Trophoblast cell (in vitro differentiated cells and primary cell): ENCODE data around the gene RPRD1A.
"Not testable (repeated sequence)": the region's sequence is repeated elsewhere in the genome, so short reads cannot be mapped to it uniquely, and the experiment has no call there.

Experiments
- DNase-seq, 2 donors: peaks; one replicate each; pipeline ENCODE4 v3.0.0-alpha.2; 2016
- H2AFZ ChIP-seq: 2 replicates; pipeline ENCODE4 v1.6.1; 2013; ENCODE audit warnings: low read length, moderate library complexity, mild to moderate bottlenecking; ENCODE audit not compliant: insufficient read depth, poor library complexity
- H2AK5ac ChIP-seq: 2 replicates; pipeline ENCODE4 v1.6.1; 2013; ENCODE audit warnings: mild to moderate bottlenecking, low read length
- H2BK120ac ChIP-seq: 2 replicates; pipeline ENCODE4 v1.6.1; 2013; ENCODE audit warnings: low read length, mild to moderate bottlenecking, moderate library complexity; ENCODE audit not compliant: insufficient read depth, poor library complexity
- H2BK12ac ChIP-seq: 2 replicates; pipeline ENCODE4 v1.6.1; 2013; ENCODE audit warnings: mild to moderate bottlenecking, low read length, moderate library complexity
- H2BK5ac ChIP-seq: 2 replicates; pipeline ENCODE4 v1.6.1; 2013; ENCODE audit warnings: low read length, low read depth, moderate library complexity, mild to moderate bottlenecking; ENCODE audit not compliant: poor library complexity
- H3K14ac ChIP-seq: 2 replicates; pipeline ENCODE4 v1.6.1; 2013; ENCODE audit warnings: mild to moderate bottlenecking, low read length
- H3K18ac ChIP-seq: 2 replicates; pipeline ENCODE4 v1.6.1; 2013; ENCODE audit warnings: mild to moderate bottlenecking, low read length
- H3K23ac ChIP-seq: 2 replicates; pipeline ENCODE4 v1.6.1; 2013; ENCODE audit warnings: low read length
- H3K27ac ChIP-seq: 2 replicates; pipeline ENCODE4 v1.5.1; 2013; ENCODE audit warnings: low read depth, mild to moderate bottlenecking, inconsistent platforms, low read length, moderate library complexity
- H3K27me3 ChIP-seq: 2 replicates; pipeline ENCODE4 v1.6.1; 2013; ENCODE audit warnings: inconsistent platforms, mild to moderate bottlenecking, low read length, moderate library complexity; ENCODE audit not compliant: insufficient read depth
- H3K36me3 ChIP-seq, 2 experiments: 1 replicate in 1 of 2; 2 replicates in 1 of 2; pipeline ENCODE4 v1.6.1; 2013; ENCODE audit warnings: low read length in 2 of 2, mild to moderate bottlenecking in 2 of 2, moderate library complexity in 1 of 2; ENCODE audit not compliant: insufficient read depth in 2 of 2, control insufficient read depth in 1 of 2
- H3K4ac ChIP-seq: 2 replicates; pipeline ENCODE4 v1.6.1; 2013; ENCODE audit warnings: low read depth, mild to moderate bottlenecking, low read length, moderate library complexity
- H3K4me1 ChIP-seq, 2 experiments: 1 replicate in 1 of 2; 2 replicates in 1 of 2; pipeline ENCODE4 v1.6.1; 2013; ENCODE audit warnings: low read length in 2 of 2, mild to moderate bottlenecking in 2 of 2, moderate library complexity in 1 of 2; ENCODE audit not compliant: insufficient read depth in 2 of 2, control insufficient read depth in 1 of 2
- H3K4me2 ChIP-seq: 2 replicates; pipeline ENCODE4 v1.6.1; 2013; ENCODE audit warnings: inconsistent platforms, mild to moderate bottlenecking, low read length, moderate library complexity
- H3K4me3 ChIP-seq: 2 replicates; pipeline ENCODE4 v1.5.1; 2013; ENCODE audit warnings: mild to moderate bottlenecking, low read depth, low read length, inconsistent platforms
- H3K79me1 ChIP-seq: one replicate; pipeline ENCODE4 v1.6.1; 2013; ENCODE audit warnings: low read length
- H3K79me2 ChIP-seq: 2 replicates; pipeline ENCODE4 v1.6.1; 2013; ENCODE audit warnings: low read length, mild to moderate bottlenecking; ENCODE audit not compliant: control insufficient read depth, insufficient read depth, poor library complexity
- H3K9ac ChIP-seq: 2 replicates; pipeline ENCODE4 v1.6.1; 2013; ENCODE audit warnings: mild to moderate bottlenecking, low read length
- H3K9me3 ChIP-seq: 2 replicates; pipeline ENCODE4 v1.6.1; 2013; ENCODE audit warnings: low read depth, mild to moderate bottlenecking, control low read depth, inconsistent platforms, low read length; ENCODE audit not compliant: insufficient read depth
- H4K12ac ChIP-seq: 2 replicates; pipeline ENCODE4 v1.6.1; 2013; ENCODE audit warnings: low read depth, mild to moderate bottlenecking, low read length, moderate library complexity
- H4K8ac ChIP-seq: 2 replicates; pipeline ENCODE4 v1.6.1; 2013; ENCODE audit warnings: low read depth, mild to moderate bottlenecking, low read length, moderate library complexity
- H4K91ac ChIP-seq: one replicate; pipeline ENCODE4 v1.6.1; 2013; ENCODE audit warnings: low read depth, mild to moderate bottlenecking, low read length, moderate library complexity
- WGBS: extraction: QIAGEN DNeasy Blood & Tissue Kit; methylation state at CpG from one replicate; pipeline ENCODE4 v1.1.7; 2013; ENCODE audit warnings: missing lambda C conversion rate; ENCODE audit not compliant: insufficient read length, insufficient coverage; ENCODE audit errors: extremely low coverage; 5-methylcytosine and 5-hydroxymethylcytosine counted together

RPRD1A gene

GRCh38 chr18:35967866-35968265, 99.5 kb downstream of the RPRD1A start:
- H3K4me1 ChIP-seq, H2AK5ac ChIP-seq, H3K27ac ChIP-seq, H3K14ac ChIP-seq, H3K36me3 ChIP-seq, H3K9ac ChIP-seq, H3K9me3 ChIP-seq, H3K4me2 ChIP-seq, H2BK5ac ChIP-seq, H4K12ac ChIP-seq, H3K23ac ChIP-seq, H3K79me2 ChIP-seq, H3K27me3 ChIP-seq, H3K79me1 ChIP-seq, H3K4ac ChIP-seq, H4K8ac ChIP-seq, H2AFZ ChIP-seq, H3K18ac ChIP-seq, H3K4me3 ChIP-seq, H4K91ac ChIP-seq, H2BK12ac ChIP-seq, H2BK120ac ChIP-seq: not testable (repeated sequence)
- DNase-seq: peak; percentile 57 to 79
- no CpG with 5 or more reads among the region's 4 CpGs for WGBS

GRCh38 chr18:35964319-35964718, 103.0 kb downstream of the RPRD1A start:
- Histone ChIP-seq H2AK5ac (no peak overlapping the region), H3K36me3 (no peaks in the 10 kb centered on the region), H3K18ac (no peak overlapping the region), H4K12ac (no peak overlapping the region), H4K91ac (no peak overlapping the region), H2BK5ac (no peak overlapping the region), H3K79me1 (no peaks in the 10 kb centered on the region), H3K4me1 (no peaks in the 10 kb centered on the region), H2BK12ac (no peak overlapping the region), H3K4me2 (no peak overlapping the region), H3K27me3 (no peaks in the 10 kb centered on the region), H3K14ac (no peak overlapping the region), H4K8ac (no peak overlapping the region), H3K4me3 (no peak overlapping the region), H3K23ac (no peak overlapping the region), H2AFZ (no peak overlapping the region), H3K79me2 (no peaks in the 10 kb centered on the region), H3K9me3 (no peaks in the 10 kb centered on the region), H3K9ac (no peak overlapping the region), H3K4ac (no peak overlapping the region), H2BK120ac (no peak overlapping the region), H3K27ac (no peak overlapping the region)
- DNase-seq: no peak

- no peaks in the 10 kb centered on the region for H3K4me1 ChIP-seq
- H3K36me3 ChIP-seq: no peaks in the 10 kb centered on the region
- no peak overlapping the region for H3K4me2 ChIP-seq
- H3K4ac ChIP-seq: no peak overlapping the region
- no peaks in the 10 kb centered on the region for H3K79me1 ChIP-seq
- H2BK12ac ChIP-seq: no peak overlapping the region
- no peaks in the 10 kb centered on the region for H3K79me2 ChIP-seq
- WGBS: no CpG with 5 or more reads among the region's 2 CpGs
- H2AK5ac ChIP-seq: no peak overlapping the region
- no peak overlapping the region for H4K8ac ChIP-seq
- H3K4me3 ChIP-seq: no peak overlapping the region
- H2AFZ ChIP-seq: no peak overlapping the region
- H2BK5ac ChIP-seq: no peak overlapping the region
- no peak overlapping the region for H4K12ac ChIP-seq
- H3K18ac ChIP-seq: no peak overlapping the region
- H3K27ac ChIP-seq: no peak overlapping the region
- no peak overlapping the region for H4K91ac ChIP-seq
- no peaks in the 10 kb centered on the region for H3K27me3 ChIP-seq
- H3K9me3 ChIP-seq: no peaks in the 10 kb centered on the region
- no peak overlapping the region for H2BK120ac ChIP-seq
- no peak overlapping the region for H3K14ac ChIP-seq
- DNase-seq: no peak
- peak overlapping the region; percentile 99 for H3K23ac ChIP-seq
- H3K9ac ChIP-seq: peak overlapping the region; percentile 8
These were observed 105.0 kb downstream of the RPRD1A start for GRCh38 chr18:35962320-35962719.

- no peaks in the 10 kb centered on the region for H3K27me3 ChIP-seq
- no peaks in the 10 kb centered on the region for H3K79me2 ChIP-seq
- H3K36me3 ChIP-seq: no peaks in the 10 kb centered on the region
- no peaks in the 10 kb centered on the region for H3K9me3 ChIP-seq
- H3K79me1 ChIP-seq: no peaks in the 10 kb centered on the region
- H4K91ac ChIP-seq: no peak overlapping the region
- H2AK5ac ChIP-seq: no peak overlapping the region
- H4K8ac ChIP-seq: no peak overlapping the region
- no peak overlapping the region for H3K4ac ChIP-seq
- H2BK12ac ChIP-seq: no peak overlapping the region
- no peak overlapping the region for H3K14ac ChIP-seq
- no peak overlapping the region for H3K4me2 ChIP-seq
- no peak for DNase-seq
- H3K4me1 ChIP-seq: no peaks in the 10 kb centered on the region
- WGBS: no CpG with 5 or more reads among the region's 3 CpGs
- no peak overlapping the region for H3K9ac ChIP-seq
- no peak overlapping the region for H2BK5ac ChIP-seq
- H4K12ac ChIP-seq: no peak overlapping the region
- H3K4me3 ChIP-seq: no peak overlapping the region
- H2AFZ ChIP-seq: no peak overlapping the region
- H3K23ac ChIP-seq: no peak overlapping the region
- H3K27ac ChIP-seq: no peak overlapping the region
- no peak overlapping the region for H2BK120ac ChIP-seq
- H3K18ac ChIP-seq: no peak overlapping the region
These were observed 111.1 kb downstream of the RPRD1A start for GRCh38 chr18:35956226-35956625.
